Erythroblast (primary cell): ENCODE data around the gene GBP7.

Experiments
- GATA1 ChIP-seq: IDR thresholded peaks from 2 replicates; pipeline ENCODE4 v1.6.1; 2011; ENCODE audit warnings: low read depth, mild to moderate bottlenecking, control low read depth, low read length, moderate library complexity
- POLR2A ChIP-seq: IDR thresholded peaks from 2 replicates; pipeline ENCODE4 v1.6.1; 2011; ENCODE audit warnings: mild to moderate bottlenecking, low read length

DNA sequence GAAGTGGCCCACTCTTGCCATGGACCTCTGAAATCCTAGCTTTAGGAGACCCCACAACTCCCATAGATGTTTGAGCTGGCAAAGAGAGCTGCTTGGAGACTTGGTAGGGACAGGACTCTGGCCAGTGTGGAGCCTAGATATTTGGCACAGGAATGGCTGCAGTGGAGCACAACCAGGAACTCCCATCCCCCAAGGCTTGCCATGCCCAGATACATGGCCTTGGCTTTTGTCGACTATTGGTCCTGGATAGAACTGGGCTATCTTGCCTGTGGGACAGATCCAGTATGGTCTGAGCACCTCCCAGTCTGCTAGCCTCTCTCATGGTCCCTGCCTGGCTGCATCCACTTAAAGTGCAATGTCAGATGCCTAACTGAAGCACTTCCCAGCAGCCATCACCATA, 42.1 kb downstream of the GBP7 start:
- TF ChIP-seq POLR2A (no peak), GATA1 (no peak)
